Cerebellar nuclear complex (tissue), 1 donor: Measurements from ENCODE around the gene BCL2L11.

Experiments
- DNase-seq, 2 experiments: peaks; one replicate each; lab custom pipeline; 2025; lab: John Stamatoyannopoulos, UW

Gene BCL2L11

GRCh38 chr2:111191877-111192276, 71.2 kb downstream of the BCL2L11 start:
- no peak for DNase-seq

- DNase-seq = no peak
Measured at GRCh38 chr2:111192776-111193368, 72.2 kb downstream of the BCL2L11 start.

- DNase-seq = no peak
Measured at GRCh38 chr2:111194835-111195621, 74.3 kb downstream of the BCL2L11 start.

GRCh38 chr2:111196435-111196834, 75.7 kb downstream of the BCL2L11 start:
- DNase-seq = no peak

- DNase-seq = no peak
Measured at GRCh38 chr2:111198701-111199100, 78.0 kb downstream of the BCL2L11 start.

- DNase-seq = no peak
Measured at GRCh38 chr2:111199840-111200239, 79.1 kb downstream of the BCL2L11 start.

GRCh38 chr2:111200333-111200881, 79.7 kb downstream of the BCL2L11 start:
- DNase-seq = no peak

GRCh38 chr2:111201214-111201613, 80.5 kb downstream of the BCL2L11 start:
- no peak for DNase-seq

GRCh38 chr2:111202266-111203040, 81.7 kb downstream of the BCL2L11 start:
- DNase-seq = no peak

GRCh38 chr2:111204706-111205105, 84.0 kb downstream of the BCL2L11 start:
- no peak for DNase-seq

GRCh38 chr2:111205774-111206173, 85.1 kb downstream of the BCL2L11 start:
- no peak for DNase-seq

- no peak for DNase-seq
Measured at GRCh38 chr2:111207851-111208250, 87.1 kb downstream of the BCL2L11 start.

- no peak for DNase-seq
Measured at GRCh38 chr2:111208639-111209038, 87.9 kb downstream of the BCL2L11 start.

- DNase-seq = no peak
Measured at GRCh38 chr2:111209045-111209514, 88.4 kb downstream of the BCL2L11 start.

- no peak for DNase-seq
Measured at GRCh38 chr2:111210036-111210435, 89.3 kb downstream of the BCL2L11 start.

GRCh38 chr2:111213877-111214276, 93.2 kb downstream of the BCL2L11 start:
- DNase-seq = no peak

GRCh38 chr2:111216811-111217652, 96.3 kb downstream of the BCL2L11 start:
- no peak for DNase-seq
